Cardiac fibroblast (primary cell): Measurements from ENCODE around the gene SATL1.

ENCODE experiments used
- DNase-seq, 2 donors: peaks; one replicate each; pipeline versions ENCODE4 v3.0.0 to v3.0.0-alpha.2; 2010; ENCODE audit warnings: low read depth in 2 of 2
- H3K4me3 ChIP-seq, 2 donors: replicated peaks in 1 of 2; 1 replicate in 1 of 2; 2 replicates in 1 of 2; pipeline ENCODE4 v1.5.1; 2011; ENCODE audit warnings: low read depth in 2 of 2, low read length in 2 of 2, mild to moderate bottlenecking in 2 of 2, moderate library complexity in 1 of 2
- CTCF ChIP-seq: IDR thresholded peaks from one replicate; pipeline ENCODE4 v1.5.1; 2011; ENCODE audit warnings: low read depth, mild to moderate bottlenecking, low read length, inconsistent platforms

The SATL1 gene

GRCh38 chrX:85221361-85221760 is 22.2 kb downstream of the SATL1 start:
- DNase-seq, result no peak
- H3K4me3 ChIP-seq, result no peak overlapping the region
- TF ChIP-seq CTCF, result no peak

GRCh38 chrX:85215946-85216345 is 27.6 kb downstream of the SATL1 start:
- DNase-seq, result no peak
- no peak overlapping the region for H3K4me3 ChIP-seq
- TF ChIP-seq CTCF, result no peak

GRCh38 chrX:85213792-85214530 is 29.6 kb downstream of the SATL1 start:
- DNase-seq, result no peak
- H3K4me3 ChIP-seq, result no peak overlapping the region
- no peak for TF ChIP-seq CTCF

- DNase-seq, result no peak
- no peak overlapping the region for H3K4me3 ChIP-seq
- no peak for TF ChIP-seq CTCF
Measured at GRCh38 chrX:85203461-85203970, 40.1 kb downstream of the SATL1 start.

- DNase-seq, result no peak
- H3K4me3 ChIP-seq, result no peak overlapping the region
- no peak for TF ChIP-seq CTCF
Measured at GRCh38 chrX:85196319-85196718, 47.3 kb downstream of the SATL1 start.

GRCh38 chrX:85159644-85160043 is 83.9 kb downstream of the SATL1 start:
- DNase-seq, result no peak
- no peak for TF ChIP-seq CTCF
- H3K4me3 ChIP-seq, result no peak overlapping the region

- TF ChIP-seq CTCF, result no peak
- DNase-seq, result no peak
- no peak overlapping the region for H3K4me3 ChIP-seq
Measured at GRCh38 chrX:85140964-85141363, 102.6 kb downstream of the SATL1 start.
